ENCODE data around the gene EZH2. TPM values are rescaled to one million over a fixed set of nuclear protein-coding genes. Genes with fewer than 3 reads are reported as not detected.

Gene EZH2
- total and polyA plus RNA-seq, 9 donors = 2.5 to 5.6 (median 4.0) TPM

- Histone ChIP-seq H3K4me3 (no peak overlapping the region), H3K4me1 (ENCODE audit: insufficient read depth) (no peaks in the 10 kb centered on the region), H3K27me3 (no peaks in the 10 kb centered on the region), H3K36me3 (no peaks in the 10 kb centered on the region), H3K9me3 (no peaks in the 10 kb centered on the region), H3K27ac (no peak overlapping the region)
- intact Hi-C loops (cut with DNase I) = no loop called here
- DNase-seq = no peak
- no peak for TF ChIP-seq POLR2A (IDR thresholded peaks at IDR 0.05)
- no peak for TF ChIP-seq CTCF (IDR thresholded peaks at IDR 0.05)
- no peak for TF ChIP-seq EP300 (IDR thresholded peaks at IDR 0.05)
- WGBS, 3 donors = 87 to 94% (median 90%) methylated on average over 2 of the region's 2 CpGs
Measured at GRCh38 chr7:148838905-148839304, 45.2 kb downstream of the EZH2 start.

GRCh38 chr7:148835854-148836253 is 48.2 kb downstream of the EZH2 start:
- H3K36me3 ChIP-seq = no peaks in the 10 kb centered on the region
- no peak for DNase-seq
- intact Hi-C loops (cut with DNase I) = no loop called here
- H3K9me3 ChIP-seq = no peaks in the 10 kb centered on the region
- no peak overlapping the region for H3K4me3 ChIP-seq
- H3K4me1 ChIP-seq (ENCODE audit: insufficient read depth) = no peaks in the 10 kb centered on the region
- TF ChIP-seq POLR2A (IDR thresholded peaks at IDR 0.05) (no peak), CTCF (IDR thresholded peaks at IDR 0.05) (no peak), EP300 (IDR thresholded peaks at IDR 0.05) (no peak)
- 95 to 96% (median 96%) methylated on average over 4 of the region's 4 CpGs for WGBS, 3 donors
- H3K27me3 ChIP-seq = no peaks in the 10 kb centered on the region
- no peak overlapping the region for H3K27ac ChIP-seq

GRCh38 chr7:148834605-148835004 is 49.5 kb downstream of the EZH2 start:
- no peaks in the 10 kb centered on the region for H3K9me3 ChIP-seq
- H3K4me3 ChIP-seq = no peak overlapping the region
- H3K4me1 ChIP-seq (ENCODE audit: insufficient read depth) = no peaks in the 10 kb centered on the region
- intact Hi-C loops (cut with DNase I) = no loop called here
- H3K27me3 ChIP-seq = no peaks in the 10 kb centered on the region
- no peak overlapping the region for H3K27ac ChIP-seq
- DNase-seq = no peak
- H3K36me3 ChIP-seq = no peaks in the 10 kb centered on the region
- TF ChIP-seq POLR2A (IDR thresholded peaks at IDR 0.05) = no peak
- no peak for TF ChIP-seq EP300 (IDR thresholded peaks at IDR 0.05)
- TF ChIP-seq CTCF (IDR thresholded peaks at IDR 0.05) = no peak
- WGBS, 3 donors = 94 to 96% (median 95%) methylated on average over 2 of the region's 2 CpGs

- WGBS, 3 donors = 95 to 97% (median 95%) methylated on average over 2 of the region's 2 CpGs
Measured at GRCh38 chr7:148831782-148832181, 52.3 kb downstream of the EZH2 start.

More at GRCh38 chr7:148831782-148832181, 52.3 kb downstream of the EZH2 start:
- Histone ChIP-seq H3K9me3 (no peaks in the 10 kb centered on the region), H3K27ac (no peak overlapping the region), H3K4me1 (ENCODE audit: insufficient read depth) (no peaks in the 10 kb centered on the region), H3K36me3 (no peaks in the 10 kb centered on the region), H3K4me3 (no peak overlapping the region), H3K27me3 (no peaks in the 10 kb centered on the region)
- no peak for DNase-seq
- intact Hi-C loops (cut with DNase I) = no loop called here
- TF ChIP-seq CTCF (IDR thresholded peaks at IDR 0.05) (no peak), EP300 (IDR thresholded peaks at IDR 0.05) (no peak), POLR2A (IDR thresholded peaks at IDR 0.05) (no peak)

All from ovary (tissue), 9 donors.